Fibroblast of lung (primary cell): ENCODE data around the gene ATP6V0A1.

ENCODE experiments used
- CTCF ChIP-seq, 2 donors: IDR thresholded peaks in 1 of 2; conservative IDR thresholded peaks in 1 of 2; 1 replicate in 1 of 2; 2 replicates in 1 of 2; pipeline ENCODE4 v1.5.1; 2011 to 2012; ENCODE audit warnings: low read length in 2 of 2, control low read depth in 1 of 2, inconsistent platforms in 1 of 2, low read depth in 1 of 2, mild to moderate bottlenecking in 1 of 2
- EZH2 ChIP-seq: IDR thresholded peaks from 2 replicates; pipeline ENCODE4 v1.5.1; 2012; ENCODE audit warnings: low read length, control low read depth, mild to moderate bottlenecking; ENCODE audit errors: missing control alignments

- TF ChIP-seq CTCF (conservative IDR thresholded peaks at IDR 0.05 in 1 of 2, IDR thresholded peaks at IDR 0.05 in 1 of 2; ENCODE audit: low read depth in 1 of 2, low read length in 2 of 2) (no peak), EZH2 (no peak)
Observed at GRCh38 chr17:42423766-42424165, 34.9 kb upstream of the ATP6V0A1 start.
